22Rv1 (cell line): Measurements from ENCODE around the gene ANK3.

ENCODE experiments used
- CTCF ChIP-seq: fragments of 450-650 bp; IDR thresholded peaks from 2 replicates; pipeline ENCODE4 v1.5.1; 2017; ENCODE audit warnings: mild to moderate bottlenecking
- ZFX ChIP-seq: fragments of 450-650 bp; IDR thresholded peaks from 2 replicates; pipeline ENCODE4 v1.6.1; 2017; ENCODE audit warnings: antibody characterized with exemption, borderline replicate concordance

GRCh38 chr10:60048091-60048501 lies 341.6 kb downstream of the ANK3 start:
- TF ChIP-seq CTCF: peak; percentile 50
- no peak for TF ChIP-seq ZFX
